Transverse colon (tissue), 3 donors: ENCODE results near the gene SNX27.

Experiments
- POLR2A ChIP-seq: fragments of 450-650 bp; IDR thresholded peaks from one replicate; pipeline ENCODE4 v1.6.1; 2016; ENCODE audit warnings: antibody characterized with exemption, mild to moderate bottlenecking, moderate library complexity
- TF ChIP-seq, protein P1 (sequence below), 5 experiments: fragments of 200-600 bp in 3 of 5; fragments of 450-650 bp in 2 of 5; sonication (generic) in 3 of 5; IDR thresholded peaks; 1 replicate in 2 of 5; 2 replicates in 3 of 5; pipeline ENCODE4 v1.5.1; 2016 to 2017; ENCODE audit warnings: antibody characterized with exemption in 5 of 5, inconsistent platforms in 3 of 5, mild to moderate bottlenecking in 2 of 5, moderate library complexity in 1 of 5

- no peak for TF ChIP-seq POLR2A
- TF ChIP-seq, protein P1, sequence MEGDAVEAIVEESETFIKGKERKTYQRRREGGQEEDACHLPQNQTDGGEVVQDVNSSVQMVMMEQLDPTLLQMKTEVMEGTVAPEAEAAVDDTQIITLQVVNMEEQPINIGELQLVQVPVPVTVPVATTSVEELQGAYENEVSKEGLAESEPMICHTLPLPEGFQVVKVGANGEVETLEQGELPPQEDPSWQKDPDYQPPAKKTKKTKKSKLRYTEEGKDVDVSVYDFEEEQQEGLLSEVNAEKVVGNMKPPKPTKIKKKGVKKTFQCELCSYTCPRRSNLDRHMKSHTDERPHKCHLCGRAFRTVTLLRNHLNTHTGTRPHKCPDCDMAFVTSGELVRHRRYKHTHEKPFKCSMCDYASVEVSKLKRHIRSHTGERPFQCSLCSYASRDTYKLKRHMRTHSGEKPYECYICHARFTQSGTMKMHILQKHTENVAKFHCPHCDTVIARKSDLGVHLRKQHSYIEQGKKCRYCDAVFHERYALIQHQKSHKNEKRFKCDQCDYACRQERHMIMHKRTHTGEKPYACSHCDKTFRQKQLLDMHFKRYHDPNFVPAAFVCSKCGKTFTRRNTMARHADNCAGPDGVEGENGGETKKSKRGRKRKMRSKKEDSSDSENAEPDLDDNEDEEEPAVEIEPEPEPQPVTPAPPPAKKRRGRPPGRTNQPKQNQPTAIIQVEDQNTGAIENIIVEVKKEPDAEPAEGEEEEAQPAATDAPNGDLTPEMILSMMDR (IDR thresholded peaks at IDR 0.05), result no peak
Measured at GRCh38 chr1:151635479-151636072, 23.7 kb downstream of the SNX27 start.
